ENCODE data around the gene GNG13.
A peak's percentile ranks its signal among the peaks of the same experiment; 100 is the strongest.

The GNG13 gene

GRCh38 chr16:793414-793813 lies 7.1 kb downstream of the GNG13 start:
- no peak for TF ChIP-seq CTCF (IDR thresholded peaks at IDR 0.05; ENCODE audit: low read length, missing control alignments)
- H3K4me3 ChIP-seq (replicated peaks; ENCODE audit: low read depth, low read length) = no peak overlapping the region
- DNase-seq (ENCODE audit: low read depth) = no peak

- no peak overlapping the region for H3K4me3 ChIP-seq (replicated peaks; ENCODE audit: low read depth, low read length)
- DNase-seq (ENCODE audit: low read depth) = no peak
- TF ChIP-seq CTCF (IDR thresholded peaks at IDR 0.05; ENCODE audit: low read length, missing control alignments) = no peak
These were observed 8.1 kb downstream of the GNG13 start for GRCh38 chr16:792221-792995.

GRCh38 chr16:791131-791530 lies 9.4 kb downstream of the GNG13 start:
- DNase-seq (ENCODE audit: low read depth) = no peak
- no peak overlapping the region for H3K4me3 ChIP-seq (replicated peaks; ENCODE audit: low read depth, low read length)
- no peak for TF ChIP-seq CTCF (IDR thresholded peaks at IDR 0.05; ENCODE audit: low read length, missing control alignments)

GRCh38 chr16:790086-790485 lies 10.4 kb downstream of the GNG13 start:
- H3K4me3 ChIP-seq (replicated peaks; ENCODE audit: low read depth, low read length) = no peak overlapping the region
- DNase-seq (ENCODE audit: low read depth) = no peak
- TF ChIP-seq CTCF (IDR thresholded peaks at IDR 0.05; ENCODE audit: low read length, missing control alignments) = no peak

- TF ChIP-seq CTCF (IDR thresholded peaks at IDR 0.05; ENCODE audit: low read length, missing control alignments) = no peak
- DNase-seq (ENCODE audit: low read depth) = no peak
- H3K4me3 ChIP-seq (replicated peaks; ENCODE audit: low read depth, low read length) = peak overlapping the region; percentile 75
These were observed 11.2 kb downstream of the GNG13 start for GRCh38 chr16:789191-789850.

GRCh38 chr16:788399-789126 lies 12.0 kb downstream of the GNG13 start, which contains the start of gene CHTF18:
Gene CHTF18, plus strand, starts transcription at chr16:788620. Its CDS starts 65 bp downstream, at chr16:788685.
- DNase-seq (ENCODE audit: low read depth) = peak; percentile 91
- TF ChIP-seq CTCF (IDR thresholded peaks at IDR 0.05; ENCODE audit: low read length, missing control alignments) = no peak
- H3K4me3 ChIP-seq (replicated peaks; ENCODE audit: low read depth, low read length) = peak within 1 kb of the TSS; percentile 86
